ENCODE results near the gene CD300LB. TPM values are rescaled to one million over a fixed set of nuclear protein-coding genes. Genes with fewer than 3 reads are reported as not detected.

Gene CD300LB
- total RNA-seq, 1 experiment from 2014 or later = not detected

- no peak for DNase-seq (ENCODE audit: extremely low read depth, low read depth)
Measured at GRCh38 chr17:74550602-74551001, 19.3 kb upstream of the CD300LB start.

GRCh38 chr17:74549343-74549742 lies 18.1 kb upstream of the CD300LB start:
- DNase-seq (ENCODE audit: extremely low read depth, low read depth) = no peak

- DNase-seq (ENCODE audit: extremely low read depth, low read depth) = no peak
Measured at GRCh38 chr17:74547736-74548135, 16.5 kb upstream of the CD300LB start.

- DNase-seq (ENCODE audit: extremely low read depth, low read depth) = no peak
Measured at GRCh38 chr17:74547264-74547663, 16.0 kb upstream of the CD300LB start.

GRCh38 chr17:74546586-74546985 lies 15.3 kb upstream of the CD300LB start:
- DNase-seq (ENCODE audit: extremely low read depth, low read depth) = no peak

GRCh38 chr17:74545843-74546230 lies 14.6 kb upstream of the CD300LB start, which contains the start of gene CD300C:
Gene CD300C, minus strand, starts transcription at chr17:74546115. Its CDS starts 333 bp downstream, at chr17:74545782.
- DNase-seq (ENCODE audit: extremely low read depth, low read depth) = no peak

GRCh38 chr17:74544991-74545842 lies 13.9 kb upstream of the CD300LB start:
- DNase-seq (ENCODE audit: extremely low read depth, low read depth) = no peak

GRCh38 chr17:74543891-74544760 lies 12.9 kb upstream of the CD300LB start:
- no peak for DNase-seq (ENCODE audit: extremely low read depth, low read depth)

- no peak for DNase-seq (ENCODE audit: extremely low read depth, low read depth)
Measured at GRCh38 chr17:74543406-74543805, 12.1 kb upstream of the CD300LB start.

- no peak for DNase-seq (ENCODE audit: extremely low read depth, low read depth)
Measured at GRCh38 chr17:74542727-74543383, 11.6 kb upstream of the CD300LB start.

GRCh38 chr17:74542166-74542565 lies 10.9 kb upstream of the CD300LB start:
- no peak for DNase-seq (ENCODE audit: extremely low read depth, low read depth)

- no peak for DNase-seq (ENCODE audit: extremely low read depth, low read depth)
Measured at GRCh38 chr17:74541176-74542111, 10.2 kb upstream of the CD300LB start.

- DNase-seq (ENCODE audit: extremely low read depth, low read depth) = no peak
Measured at GRCh38 chr17:74539281-74539820, 8.1 kb upstream of the CD300LB start.

GRCh38 chr17:74536890-74537289 lies 5.6 kb upstream of the CD300LB start:
- DNase-seq (ENCODE audit: extremely low read depth, low read depth) = no peak

GRCh38 chr17:74532115-74532514 lies 840 bp upstream of the CD300LB start:
- no peak for DNase-seq (ENCODE audit: extremely low read depth, low read depth)

GRCh38 chr17:74530831-74531150 lies 484 bp downstream of the CD300LB start:
- no peak for DNase-seq (ENCODE audit: extremely low read depth, low read depth)

- DNase-seq (ENCODE audit: extremely low read depth, low read depth) = no peak
Measured at GRCh38 chr17:74529243-74529642, 2.0 kb downstream of the CD300LB start.

GRCh38 chr17:74528491-74529199 lies 2.6 kb downstream of the CD300LB start:
- no peak for DNase-seq (ENCODE audit: extremely low read depth, low read depth)

GRCh38 chr17:74527756-74528155 lies 3.5 kb downstream of the CD300LB start:
- DNase-seq (ENCODE audit: extremely low read depth, low read depth) = no peak

Measured in NCI-H460 (cell line).